NCI-H1105 (cell line): Measurements from ENCODE around the gene TRPV4.
"Not testable (repeated sequence)": the region's sequence is repeated elsewhere in the genome, so short reads cannot be mapped to it uniquely, and the experiment has no call there.

ENCODE experiments used
- DNase-seq: peaks from one replicate; lab custom pipeline; 2025; lab: John Stamatoyannopoulos, UW

The TRPV4 gene

DNA sequence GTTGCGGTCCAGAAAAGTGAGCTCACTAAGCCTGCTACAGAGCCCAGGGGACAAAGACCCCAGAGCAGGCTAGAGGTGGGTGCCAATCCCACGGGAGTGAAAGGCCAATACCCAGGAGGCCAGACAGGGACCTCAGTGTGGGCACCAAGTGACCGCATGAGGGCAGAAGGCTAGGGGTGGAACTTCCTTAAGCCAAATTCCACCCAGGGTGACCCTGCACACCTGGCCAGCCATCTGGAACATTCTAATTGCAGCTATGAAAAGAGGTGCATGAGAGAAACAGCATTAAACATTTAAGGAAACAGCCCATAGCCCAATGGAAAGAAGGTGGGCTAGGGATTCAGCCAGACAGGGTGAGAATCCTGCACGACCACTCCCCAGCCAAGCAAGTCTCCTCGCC, 27.8 kb upstream of the TRPV4 start:
- no peak for DNase-seq

DNA sequence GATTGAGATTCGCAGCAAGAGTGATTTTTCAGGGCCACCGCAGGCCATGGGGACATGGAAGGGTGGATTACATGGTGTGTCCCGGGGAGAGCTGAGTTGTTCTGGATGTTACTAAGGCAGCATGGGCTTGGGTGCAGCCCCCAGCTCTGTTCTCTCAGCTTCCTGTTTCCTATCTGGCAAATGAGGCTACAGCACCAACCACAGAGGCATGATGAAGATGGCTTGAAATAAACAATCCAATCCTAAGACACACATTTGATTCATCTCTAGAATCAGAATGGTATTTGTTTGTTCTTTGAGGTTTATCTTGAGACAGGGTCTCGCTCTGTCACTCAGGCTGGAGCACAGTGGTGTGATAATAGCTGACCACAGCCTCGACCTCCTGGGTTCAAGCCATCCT, 25.6 kb upstream of the TRPV4 start:
- no peak for DNase-seq

DNA sequence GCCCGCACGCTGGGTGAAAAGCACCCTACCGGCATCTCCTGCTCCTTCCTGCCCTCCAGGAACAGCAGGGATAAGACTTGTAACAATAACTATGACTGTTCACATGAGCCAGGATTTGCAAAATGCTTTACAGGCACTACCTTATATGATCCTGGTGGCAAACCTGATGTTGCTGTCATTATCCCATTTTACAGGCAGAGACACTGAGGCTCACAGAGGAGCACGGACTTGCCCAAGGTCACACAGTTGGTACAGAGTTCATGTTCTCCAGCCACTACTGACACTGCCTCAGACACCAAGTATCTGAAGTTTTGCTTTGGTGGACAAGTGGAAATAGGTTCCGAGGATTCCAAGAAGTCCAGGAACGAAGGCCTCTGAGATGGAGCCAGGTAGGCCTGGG, 24.5 kb upstream of the TRPV4 start:
- DNase-seq: no peak

GRCh38 chr12:109855377-109855776, 22.2 kb upstream of the TRPV4 start:
- DNase-seq: no peak

DNA sequence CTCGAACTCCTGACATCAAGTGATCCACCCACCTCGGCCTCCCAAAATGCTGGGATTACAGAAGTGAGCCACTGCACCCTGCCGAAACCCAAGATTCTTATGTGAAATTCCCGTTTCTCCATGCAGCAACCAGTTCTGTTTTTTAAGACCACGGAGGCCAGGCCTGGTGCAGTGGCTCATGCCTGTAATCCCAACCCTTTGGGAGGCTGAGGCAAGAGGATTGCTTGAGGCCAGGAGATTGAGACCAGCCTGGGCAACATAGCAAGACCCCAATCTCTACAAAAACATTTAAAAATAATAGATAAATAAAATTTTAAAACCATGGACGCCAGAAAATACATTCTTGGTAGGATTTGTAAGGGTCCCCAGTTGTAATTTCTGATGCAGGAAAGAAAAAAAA, 17.3 kb upstream of the TRPV4 start:
- not testable (repeated sequence) for DNase-seq

GRCh38 chr12:109847142-109847735, 14.0 kb upstream of the TRPV4 start:
- no peak for DNase-seq

DNA sequence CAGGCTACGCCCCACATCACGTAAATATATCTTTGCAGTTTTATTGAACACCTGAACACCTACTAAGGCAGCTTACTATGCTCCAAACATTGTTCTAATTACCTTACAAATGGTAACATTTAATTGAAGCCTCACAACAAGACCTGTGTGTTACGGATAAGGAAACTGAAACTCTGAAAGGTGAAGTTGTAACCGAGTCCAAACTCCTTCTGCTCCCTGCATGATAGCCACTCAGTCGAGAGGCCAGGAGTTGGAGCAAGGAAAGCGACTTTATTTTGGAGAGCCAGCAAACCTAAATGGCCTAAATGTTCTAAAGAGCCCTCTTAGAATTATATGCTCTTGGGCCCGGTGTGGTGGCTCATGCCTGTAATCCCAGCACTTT, 12.6 kb upstream of the TRPV4 start:
- no peak for DNase-seq

DNA sequence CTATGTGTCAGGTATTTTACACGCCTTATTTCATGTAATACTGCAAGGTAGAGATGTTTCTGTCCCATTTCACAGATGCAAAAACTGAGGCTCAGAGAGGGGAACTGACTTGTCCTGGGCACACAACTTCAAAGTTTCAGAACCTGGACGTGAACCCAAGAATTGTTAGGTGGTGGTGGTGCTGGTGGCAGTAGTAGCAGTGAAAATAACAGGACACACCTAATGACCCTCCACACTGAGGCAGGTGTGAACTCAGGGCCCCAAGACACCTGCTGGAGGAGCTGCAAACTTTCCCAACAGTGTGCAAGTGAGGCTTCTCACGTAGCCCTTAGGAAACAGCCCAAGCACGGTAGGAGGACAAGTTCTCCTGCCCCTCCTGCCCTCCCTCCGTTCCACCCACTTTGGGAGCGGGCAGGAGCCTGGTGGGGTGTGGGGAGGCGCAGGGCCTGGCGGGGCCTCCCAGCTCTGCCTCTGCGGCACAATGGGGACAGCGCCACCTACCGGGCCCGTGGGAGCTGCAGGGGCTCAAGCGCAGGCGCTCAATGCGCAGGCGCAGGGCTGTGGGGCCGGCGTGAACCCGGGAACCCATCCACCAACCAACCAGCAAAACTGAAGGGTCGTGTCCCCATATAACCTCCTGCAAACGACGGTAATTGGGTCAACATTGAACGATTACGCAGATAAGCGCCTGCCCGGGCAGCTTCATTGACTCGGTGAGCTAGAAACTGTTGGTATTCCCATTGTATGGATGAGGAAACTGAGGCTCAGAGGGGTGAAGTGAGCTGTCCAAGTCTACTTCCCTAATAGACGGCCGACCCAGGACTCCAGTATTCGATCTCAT, 12.0 kb upstream of the TRPV4 start:
- peak; percentile 56 for DNase-seq

DNA sequence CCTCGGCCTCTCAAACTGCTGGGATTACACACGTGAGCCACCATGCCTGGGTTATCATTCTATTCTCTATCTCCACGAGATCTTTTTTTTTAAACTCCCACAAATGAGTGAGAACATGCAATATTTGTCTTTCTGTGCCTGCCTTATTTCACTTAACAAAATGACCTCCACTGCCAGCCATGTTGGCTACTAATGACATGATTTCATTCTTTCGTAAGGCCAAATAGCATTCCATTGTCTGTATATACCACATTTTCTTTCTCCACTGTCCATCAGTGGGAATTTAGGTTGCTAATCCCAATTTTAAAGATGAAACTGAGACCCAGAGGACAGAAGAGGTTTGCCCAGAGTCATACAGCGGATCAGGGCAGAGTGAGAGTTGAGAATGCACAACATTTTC, 10.9 kb upstream of the TRPV4 start:
- DNase-seq: no peak

DNA sequence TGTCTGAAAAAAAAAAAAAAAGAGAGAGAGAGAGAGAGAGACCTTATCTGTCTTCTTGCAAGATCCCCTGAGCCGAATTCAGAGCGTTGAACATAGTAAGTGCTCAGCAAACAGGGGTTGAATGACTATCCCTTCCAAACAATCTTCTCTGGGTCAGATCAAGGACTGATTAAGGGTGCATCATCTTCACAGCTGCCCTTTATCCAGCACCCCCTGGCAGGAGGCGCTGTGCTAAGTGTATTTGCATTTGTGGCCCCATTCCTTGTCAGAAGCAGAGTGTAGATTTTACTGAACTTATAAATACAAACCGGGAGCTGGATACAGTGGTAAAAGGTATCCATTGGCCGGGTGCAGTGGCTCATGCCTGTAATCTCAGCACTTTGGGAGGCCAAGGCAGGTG, 8.8 kb upstream of the TRPV4 start:
- DNase-seq: no peak

- no peak for DNase-seq
Measured at GRCh38 chr12:109841356-109841755, 8.2 kb upstream of the TRPV4 start.

DNA sequence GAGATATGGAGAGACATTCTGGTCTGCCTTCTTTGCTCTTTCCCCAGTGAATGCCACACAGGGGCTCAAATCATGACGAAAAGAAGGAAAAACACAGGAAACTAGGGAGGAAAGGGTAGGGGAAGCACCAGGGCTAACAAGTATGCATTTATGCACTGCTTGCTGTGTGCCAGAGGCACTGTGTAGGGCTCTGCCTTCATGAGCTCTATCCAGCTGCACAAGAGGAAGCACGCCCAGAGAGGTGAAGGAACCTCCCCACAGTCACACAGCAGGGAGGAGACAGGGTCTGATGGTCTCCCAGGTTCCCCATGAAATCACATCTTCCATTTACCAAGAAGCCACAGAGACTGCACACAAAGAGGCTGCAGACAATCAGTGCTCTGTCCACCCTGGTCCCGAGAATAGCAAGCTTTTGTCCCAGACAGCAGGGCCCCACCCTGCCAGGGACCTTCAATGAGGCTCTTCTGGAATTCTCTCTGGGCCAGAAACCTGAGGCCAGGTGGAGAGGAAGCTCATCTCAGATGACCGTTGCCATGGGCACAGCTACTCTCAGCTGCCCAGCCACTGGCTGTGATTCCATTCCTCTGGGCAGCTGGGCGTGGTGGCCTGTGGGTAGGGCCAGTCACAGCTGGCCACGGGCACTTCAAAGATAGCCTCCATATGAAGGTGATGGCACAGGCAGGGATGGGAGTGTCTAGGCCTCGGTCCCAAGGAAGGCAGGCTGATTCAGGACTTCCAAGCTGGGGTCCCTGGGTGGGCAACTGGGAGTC, 7.3 kb upstream of the TRPV4 start:
- DNase-seq: no peak

DNA sequence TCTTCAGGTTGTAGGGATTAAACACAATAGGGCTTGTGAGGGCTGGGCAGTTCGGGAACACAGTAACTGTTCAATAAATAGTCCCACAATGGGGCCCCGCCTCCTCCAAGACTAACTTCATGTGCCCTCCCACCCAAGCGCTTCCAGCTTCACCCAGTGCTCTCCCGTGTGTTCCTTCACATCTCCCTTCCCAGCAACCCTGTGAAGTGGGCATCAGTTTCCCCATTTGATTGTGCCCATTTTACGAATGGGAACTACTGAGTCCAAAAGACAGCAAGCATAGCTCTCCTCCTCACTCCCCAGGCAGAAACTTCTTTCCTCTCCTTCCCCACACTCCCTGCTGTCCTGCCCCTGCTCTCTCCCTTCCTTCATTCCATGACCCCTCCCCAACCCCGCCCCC, 6.2 kb upstream of the TRPV4 start:
- no peak for DNase-seq

DNA sequence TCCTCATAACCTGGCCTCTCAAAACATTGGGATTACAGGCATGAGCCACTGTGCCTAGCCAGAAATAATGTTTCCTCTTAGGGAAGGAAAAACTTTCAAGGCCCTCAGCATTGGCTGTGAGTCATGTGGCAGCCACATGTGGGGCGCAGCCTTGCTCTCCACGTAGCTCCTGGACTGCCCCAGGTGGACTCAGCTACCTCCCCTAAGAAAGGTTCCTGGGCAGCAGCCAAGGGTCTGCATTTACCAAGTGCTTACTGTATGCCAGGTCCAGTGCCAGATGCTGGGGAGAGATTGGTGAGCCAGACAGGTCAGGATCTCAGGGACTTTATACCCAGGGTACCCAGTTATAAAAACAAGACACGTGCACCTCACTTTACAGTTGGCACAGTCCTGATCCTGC, 3.7 kb upstream of the TRPV4 start:
- no peak for DNase-seq

DNA sequence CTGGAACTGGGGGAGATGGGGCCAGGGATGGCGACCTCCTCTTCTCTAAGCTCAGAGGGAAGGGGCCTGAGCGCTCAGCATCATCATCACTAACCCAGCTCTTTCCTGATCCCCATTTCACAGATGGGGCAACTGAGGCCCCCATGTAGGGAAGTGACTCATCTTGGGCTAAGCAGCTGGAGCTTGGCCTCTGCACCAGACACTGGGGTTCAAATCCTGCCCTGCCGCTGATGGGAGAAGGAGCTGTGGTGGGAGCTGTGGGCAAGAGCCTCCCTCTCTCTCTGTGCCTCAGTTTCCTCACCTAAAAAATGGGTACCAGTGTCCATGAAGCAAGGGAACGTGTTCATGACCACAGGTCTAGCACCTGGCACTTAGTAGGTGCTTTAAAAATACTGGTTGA, 2.6 kb upstream of the TRPV4 start:
- DNase-seq: no peak

- no peak for DNase-seq
Measured at GRCh38 chr12:109832541-109833306, 474 bp downstream of the TRPV4 start.

GRCh38 chr12:109831929-109832328, 1.3 kb downstream of the TRPV4 start:
- DNase-seq: no peak

- no peak for DNase-seq
Measured at GRCh38 chr12:109831365-109831764, 1.8 kb downstream of the TRPV4 start.

DNA sequence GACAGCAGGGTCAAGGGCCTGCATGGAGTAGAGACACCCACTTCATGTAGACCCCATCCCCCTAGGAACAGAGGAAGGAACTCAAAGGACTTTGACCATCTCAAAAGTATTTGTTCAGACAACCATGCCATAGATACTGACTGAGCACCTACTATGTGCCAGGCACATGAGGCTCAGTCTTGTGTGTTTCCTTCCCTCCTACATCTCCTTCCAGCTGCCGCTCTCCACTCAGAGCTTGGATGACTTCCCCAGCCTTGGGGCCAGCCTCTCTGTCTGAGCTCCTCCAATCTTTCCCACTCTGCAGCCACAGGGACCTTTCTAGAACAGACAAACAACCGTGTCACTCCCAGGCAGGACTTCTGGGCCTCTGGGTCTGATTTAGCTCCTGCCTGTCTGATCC, 2.5 kb downstream of the TRPV4 start:
- DNase-seq: no peak

GRCh38 chr12:109830267-109830666, 2.9 kb downstream of the TRPV4 start:
- no peak for DNase-seq

DNA sequence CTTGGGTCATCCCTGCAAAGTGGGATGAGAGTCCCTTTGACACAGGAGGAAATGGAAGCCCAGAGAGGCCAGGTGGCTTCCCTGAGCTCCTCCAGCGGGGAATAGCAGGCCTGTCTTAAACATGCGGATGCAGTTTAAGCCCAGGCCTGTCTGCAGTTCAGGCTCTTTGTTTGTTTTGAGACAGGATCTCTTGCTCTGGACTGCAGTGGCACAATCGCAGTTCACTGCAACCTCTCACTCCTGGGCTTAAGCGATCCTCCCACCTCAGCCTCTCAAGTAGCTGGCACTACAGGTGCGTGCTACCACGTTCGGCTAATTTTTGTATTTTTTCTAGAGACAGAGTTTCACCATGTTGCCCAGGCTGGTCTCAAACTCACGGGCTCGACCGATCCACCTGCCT, 3.5 kb downstream of the TRPV4 start:
- DNase-seq: no peak

DNA sequence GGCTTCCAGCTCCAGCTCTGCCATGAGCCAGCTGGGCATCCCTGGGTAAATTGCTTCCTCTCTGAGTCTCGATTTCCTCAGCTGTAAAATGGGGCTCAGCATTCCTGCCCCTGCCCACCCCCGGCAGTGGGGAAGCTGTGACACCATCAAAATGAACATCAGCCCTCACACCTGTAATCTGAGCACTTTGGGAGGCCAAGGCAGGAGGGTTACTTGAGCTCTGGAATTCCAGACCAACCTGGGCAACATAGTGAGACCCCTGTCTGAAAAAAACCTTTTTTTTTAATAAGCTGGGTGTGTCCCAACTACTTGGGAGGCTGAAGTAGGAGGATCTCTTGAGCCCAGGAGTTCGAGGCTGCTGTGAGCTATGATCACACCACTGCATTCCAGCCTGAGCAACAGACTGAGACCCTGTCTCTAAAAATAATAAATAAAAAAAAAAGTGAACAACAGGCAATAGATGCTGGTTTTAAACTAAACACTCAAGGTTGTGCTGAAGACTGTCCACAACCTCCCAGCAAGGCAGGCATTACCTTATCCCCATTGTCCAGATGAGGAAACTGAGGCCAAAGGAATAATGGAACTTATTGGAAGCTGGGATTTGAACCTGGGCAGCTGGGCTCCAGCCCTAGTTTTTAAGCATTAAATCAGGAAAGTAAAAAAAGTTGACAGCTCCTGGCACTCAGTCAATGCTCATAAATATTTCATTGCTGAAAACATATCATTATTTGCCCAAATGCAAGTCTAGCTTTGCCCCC, 4.3 kb downstream of the TRPV4 start:
- no peak for DNase-seq
